ENCODE measurements around the gene ZNF385B.

The ZNF385B gene

GRCh38 chr2:179435000-179435399 is 426.4 kb downstream of the ZNF385B start:
- no peak overlapping the region for H2BK15ac ChIP-seq (ENCODE audit: low read depth, poor library complexity, severe bottlenecking)
- H3K27me3 ChIP-seq (ENCODE audit: control insufficient read depth in 1 of 2, insufficient read depth in 1 of 2, low read length in 2 of 2) = no peaks in the 10 kb centered on the region
- H3K14ac ChIP-seq (ENCODE audit: low read length in 2 of 2) = no peak overlapping the region
- no peaks in the 10 kb centered on the region for H3K79me1 ChIP-seq (replicated peaks; ENCODE audit: low read length, poor library complexity, severe bottlenecking)
- no peak overlapping the region for H2BK12ac ChIP-seq (ENCODE audit: low read length in 2 of 2)
- no peak overlapping the region for H4K8ac ChIP-seq (ENCODE audit: low read length)
- DNase-seq = no peak
- H3K4me3 ChIP-seq (ENCODE audit: insufficient read depth in 1 of 2, low read depth in 1 of 2, low read length in 2 of 2) = peak overlapping the region in 1 of 2 experiments; percentile 21
- H2BK120ac ChIP-seq (ENCODE audit: low read depth, low read length) = no peak overlapping the region
- H3K18ac ChIP-seq (ENCODE audit: low read depth in 1 of 2, low read length in 2 of 2) = no peak overlapping the region
- no peak overlapping the region for H3K9ac ChIP-seq (ENCODE audit: low read length)
- no peak overlapping the region for H3K27ac ChIP-seq (ENCODE audit: low read length, poor library complexity, severe bottlenecking)
- H4K91ac ChIP-seq (ENCODE audit: low read length) = no peak overlapping the region
- WGBS = 80% methylated on average over 1 of the region's 4 CpGs
- no peaks in the 10 kb centered on the region for H3K36me3 ChIP-seq (ENCODE audit: control insufficient read depth in 1 of 2, insufficient read depth in 2 of 2, low read depth in 1 of 2, low read length in 2 of 2)
- H3K4me1 ChIP-seq (ENCODE audit: control insufficient read depth, insufficient read depth, low read depth, low read length) = no peaks in the 10 kb centered on the region
- no peak overlapping the region for H3K4ac ChIP-seq (ENCODE audit: low read depth in 1 of 2, low read length in 2 of 2)
- H2AFZ ChIP-seq (ENCODE audit: low read depth, low read length) = no peak overlapping the region
- no peaks in the 10 kb centered on the region for H3K9me3 ChIP-seq (ENCODE audit: control insufficient read depth, low read length)
- no peak overlapping the region for H2BK5ac ChIP-seq (ENCODE audit: low read depth, low read length, poor library complexity, severe bottlenecking)
- H3K23ac ChIP-seq (ENCODE audit: low read length in 2 of 2) = no peak overlapping the region
- no peak overlapping the region for H2AK5ac ChIP-seq (ENCODE audit: low read length, severe bottlenecking)
- H3K4me2 ChIP-seq (ENCODE audit: low read length, poor library complexity, severe bottlenecking) = no peak overlapping the region

DNA sequence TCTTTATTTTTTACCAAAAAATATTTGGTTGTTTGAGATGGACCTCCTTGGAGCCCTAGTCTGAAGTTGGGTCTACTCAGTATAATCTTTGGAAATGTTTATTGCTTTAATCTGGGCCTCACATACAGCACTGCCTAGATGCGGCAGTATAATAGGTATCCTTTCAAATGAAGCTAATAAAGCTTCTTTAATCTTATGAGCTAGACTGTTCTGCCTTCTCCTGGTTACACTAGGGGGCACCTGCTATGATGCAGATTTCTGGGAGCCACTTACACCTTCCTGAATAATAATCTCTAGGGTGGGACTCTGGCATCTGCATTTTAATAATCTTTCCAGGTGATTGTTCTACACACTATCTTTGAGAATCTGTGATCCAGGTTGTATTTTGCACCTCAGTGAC is 427.1 kb downstream of the ZNF385B start:
- 100% methylated on average over 1 of the region's 1 CpG for whole genome bisulfite sequencing
- H3K14ac ChIP-seq (ENCODE audit: low read length in 2 of 2) = no peak overlapping the region
- no peak overlapping the region for H2BK5ac ChIP-seq (ENCODE audit: low read depth, low read length, poor library complexity, severe bottlenecking)
- no peak overlapping the region for H3K9ac ChIP-seq (ENCODE audit: low read length)
- no peaks in the 10 kb centered on the region for H3K9me3 ChIP-seq (ENCODE audit: control insufficient read depth, low read length)
- H3K79me1 ChIP-seq (replicated peaks; ENCODE audit: low read length, poor library complexity, severe bottlenecking) = no peaks in the 10 kb centered on the region
- no peaks in the 10 kb centered on the region for H3K36me3 ChIP-seq (ENCODE audit: control insufficient read depth in 1 of 2, insufficient read depth in 2 of 2, low read depth in 1 of 2, low read length in 2 of 2)
- H3K4me2 ChIP-seq (ENCODE audit: low read length, poor library complexity, severe bottlenecking) = no peak overlapping the region
- DNase-seq = no peak
- H4K91ac ChIP-seq (ENCODE audit: low read length) = no peak overlapping the region
- H3K18ac ChIP-seq (ENCODE audit: low read depth in 1 of 2, low read length in 2 of 2) = no peak overlapping the region
- no peaks in the 10 kb centered on the region for H3K27me3 ChIP-seq (ENCODE audit: control insufficient read depth in 1 of 2, insufficient read depth in 1 of 2, low read length in 2 of 2)
- no peak overlapping the region for H2BK120ac ChIP-seq (ENCODE audit: low read depth, low read length)
- no peak overlapping the region for H3K4me3 ChIP-seq (ENCODE audit: insufficient read depth in 1 of 2, low read depth in 1 of 2, low read length in 2 of 2)
- H2AK5ac ChIP-seq (ENCODE audit: low read length, severe bottlenecking) = no peak overlapping the region
- H4K8ac ChIP-seq (ENCODE audit: low read length) = no peak overlapping the region
- no peak overlapping the region for H3K23ac ChIP-seq (ENCODE audit: low read length in 2 of 2)
- H2AFZ ChIP-seq (ENCODE audit: low read depth, low read length) = no peak overlapping the region
- no peak overlapping the region for H3K27ac ChIP-seq (ENCODE audit: low read length, poor library complexity, severe bottlenecking)
- H3K4me1 ChIP-seq (ENCODE audit: control insufficient read depth, insufficient read depth, low read depth, low read length) = no peaks in the 10 kb centered on the region
- no peak overlapping the region for H3K4ac ChIP-seq (ENCODE audit: low read depth in 1 of 2, low read length in 2 of 2)
- H2BK15ac ChIP-seq (ENCODE audit: low read depth, poor library complexity, severe bottlenecking) = no peak overlapping the region
- H2BK12ac ChIP-seq (ENCODE audit: low read length in 2 of 2) = no peak overlapping the region

GRCh38 chr2:179432751-179433150 is 428.7 kb downstream of the ZNF385B start:
- Histone ChIP-seq H3K4me1 (ENCODE audit: control insufficient read depth, insufficient read depth, low read depth, low read length) (peaks cover 2% of the 10 kb centered on the region), H3K9ac (ENCODE audit: low read length) (no peak overlapping the region), H3K9me3 (ENCODE audit: control insufficient read depth, low read length) (no peaks in the 10 kb centered on the region), H2BK15ac (ENCODE audit: low read depth, poor library complexity, severe bottlenecking) (no peak overlapping the region), H4K91ac (ENCODE audit: low read length) (no peak overlapping the region), H4K8ac (ENCODE audit: low read length) (no peak overlapping the region), H3K18ac (ENCODE audit: low read depth in 1 of 2, low read length in 2 of 2) (no peak overlapping the region), H2BK120ac (ENCODE audit: low read depth, low read length) (no peak overlapping the region), H3K4me3 (ENCODE audit: insufficient read depth in 1 of 2, low read depth in 1 of 2, low read length in 2 of 2) (no peak overlapping the region), H3K4ac (ENCODE audit: low read depth in 1 of 2, low read length in 2 of 2) (no peak overlapping the region), H3K4me2 (ENCODE audit: low read length, poor library complexity, severe bottlenecking) (no peak overlapping the region), H2AK5ac (ENCODE audit: low read length, severe bottlenecking) (no peak overlapping the region), H3K79me1 (replicated peaks; ENCODE audit: low read length, poor library complexity, severe bottlenecking) (no peaks in the 10 kb centered on the region), H3K23ac (ENCODE audit: low read length in 2 of 2) (no peak overlapping the region), H2AFZ (ENCODE audit: low read depth, low read length) (no peak overlapping the region), H2BK5ac (ENCODE audit: low read depth, low read length, poor library complexity, severe bottlenecking) (no peak overlapping the region), H3K27ac (ENCODE audit: low read length, poor library complexity, severe bottlenecking) (no peak overlapping the region), H3K36me3 (ENCODE audit: control insufficient read depth in 1 of 2, insufficient read depth in 2 of 2, low read depth in 1 of 2, low read length in 2 of 2) (no peaks in the 10 kb centered on the region), H2BK12ac (ENCODE audit: low read length in 2 of 2) (no peak overlapping the region), H3K14ac (ENCODE audit: low read length in 2 of 2) (no peak overlapping the region), H3K27me3 (ENCODE audit: control insufficient read depth in 1 of 2, insufficient read depth in 1 of 2, low read length in 2 of 2) (no peaks in the 10 kb centered on the region)
- DNase-seq = no peak
- WGBS = 89% methylated on average over 3 of the region's 3 CpGs

DNA sequence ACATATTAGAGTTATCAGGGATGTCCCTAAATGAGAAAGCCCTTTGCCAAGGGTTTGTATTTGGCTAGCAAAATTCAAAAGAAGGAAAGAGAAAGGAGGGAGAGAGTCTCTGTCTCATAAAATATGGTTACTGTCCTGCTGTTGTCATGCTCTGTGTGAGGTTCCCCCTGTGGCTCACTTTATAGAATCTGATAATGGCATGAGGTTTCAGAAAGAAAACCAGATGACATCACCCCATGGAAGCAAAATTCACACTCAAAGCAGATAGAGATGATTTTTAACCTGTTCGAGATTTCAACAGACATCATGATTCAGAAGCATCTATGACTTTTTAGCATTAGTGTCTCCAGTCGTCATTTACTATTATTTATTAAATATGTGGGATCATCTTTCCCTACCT is 431.8 kb downstream of the ZNF385B start:
- no peak overlapping the region for H3K18ac ChIP-seq (ENCODE audit: low read depth in 1 of 2, low read length in 2 of 2)
- no peak overlapping the region for H3K14ac ChIP-seq (ENCODE audit: low read length in 2 of 2)
- no peak overlapping the region for H3K4me3 ChIP-seq (ENCODE audit: insufficient read depth in 1 of 2, low read depth in 1 of 2, low read length in 2 of 2)
- H3K9me3 ChIP-seq (ENCODE audit: control insufficient read depth, low read length) = no peaks in the 10 kb centered on the region
- no peaks in the 10 kb centered on the region for H3K27me3 ChIP-seq (ENCODE audit: control insufficient read depth in 1 of 2, insufficient read depth in 1 of 2, low read length in 2 of 2)
- no peak overlapping the region for H2AK5ac ChIP-seq (ENCODE audit: low read length, severe bottlenecking)
- no peak overlapping the region for H4K91ac ChIP-seq (ENCODE audit: low read length)
- no peak overlapping the region for H3K23ac ChIP-seq (ENCODE audit: low read length in 2 of 2)
- H3K36me3 ChIP-seq (ENCODE audit: control insufficient read depth in 1 of 2, insufficient read depth in 2 of 2, low read depth in 1 of 2, low read length in 2 of 2) = no peaks in the 10 kb centered on the region
- peaks cover 2% of the 10 kb centered on the region for H3K4me1 ChIP-seq (ENCODE audit: control insufficient read depth, insufficient read depth, low read depth, low read length)
- H3K79me1 ChIP-seq (replicated peaks; ENCODE audit: low read length, poor library complexity, severe bottlenecking) = no peaks in the 10 kb centered on the region
- H2BK5ac ChIP-seq (ENCODE audit: low read depth, low read length, poor library complexity, severe bottlenecking) = no peak overlapping the region
- H3K9ac ChIP-seq (ENCODE audit: low read length) = no peak overlapping the region
- H3K27ac ChIP-seq (ENCODE audit: low read length, poor library complexity, severe bottlenecking) = no peak overlapping the region
- H4K8ac ChIP-seq (ENCODE audit: low read length) = no peak overlapping the region
- H3K4ac ChIP-seq (ENCODE audit: low read depth in 1 of 2, low read length in 2 of 2) = no peak overlapping the region
- H2BK15ac ChIP-seq (ENCODE audit: low read depth, poor library complexity, severe bottlenecking) = no peak overlapping the region
- no peak overlapping the region for H2BK120ac ChIP-seq (ENCODE audit: low read depth, low read length)
- DNase-seq = no peak
- no peak overlapping the region for H3K4me2 ChIP-seq (ENCODE audit: low read length, poor library complexity, severe bottlenecking)
- WGBS = 100% methylated on average over 1 of the region's 2 CpGs
- H2AFZ ChIP-seq (ENCODE audit: low read depth, low read length) = no peak overlapping the region
- H2BK12ac ChIP-seq (ENCODE audit: low read length in 2 of 2) = no peak overlapping the region
